Measurements from ENCODE around the gene RBFOX2. TPM values are rescaled to one million over a fixed set of nuclear protein-coding genes. Genes with fewer than 3 reads are reported as not detected.
A peak's percentile ranks its signal among the peaks of the same experiment; 100 is the strongest.
"Not testable (repeated sequence)": the region's sequence is repeated elsewhere in the genome, so short reads cannot be mapped to it uniquely, and the experiment has no call there.

RBFOX2 gene
- total and polyA plus RNA-seq, 8 donors = 12.9 to 33.7 (median 16.7) TPM

DNA sequence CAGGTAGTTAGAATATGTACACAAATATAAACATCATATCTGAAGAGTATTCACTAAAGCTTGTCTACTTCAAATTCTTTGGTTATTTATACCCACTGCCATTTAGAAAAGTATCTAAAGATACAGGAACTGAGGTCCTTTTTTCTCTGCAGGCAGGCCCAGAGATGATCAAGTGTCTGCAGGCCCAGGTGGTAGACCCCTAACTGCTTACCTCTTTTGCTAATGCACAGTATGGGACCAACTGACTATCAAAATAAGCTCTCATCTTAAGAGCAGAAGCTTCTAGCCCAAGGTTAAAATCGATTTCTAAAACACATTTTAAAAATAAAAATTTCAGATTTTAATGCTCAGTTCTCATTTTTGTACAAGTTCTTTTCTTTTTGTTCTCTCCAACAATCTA lies 229.5 kb downstream of the RBFOX2 start:
- no peak overlapping the region for H3K4me3 ChIP-seq
- no peaks in the 10 kb centered on the region for H3K9me3 ChIP-seq
- ATAC-seq (no peak), DNase-seq (no peak), FAIRE-seq (no peak)
- intact Hi-C loops (cut with DNase I) = no loop called here
- H3K27ac ChIP-seq = no peak overlapping the region
- no peaks in the 10 kb centered on the region for H3K4me1 ChIP-seq
- 73 to 76% methylated on average over 1 of the region's 1 CpG for WGBS, 2 donors
- no peaks in the 10 kb centered on the region for H3K36me3 ChIP-seq
- TF ChIP-seq, protein P1, sequence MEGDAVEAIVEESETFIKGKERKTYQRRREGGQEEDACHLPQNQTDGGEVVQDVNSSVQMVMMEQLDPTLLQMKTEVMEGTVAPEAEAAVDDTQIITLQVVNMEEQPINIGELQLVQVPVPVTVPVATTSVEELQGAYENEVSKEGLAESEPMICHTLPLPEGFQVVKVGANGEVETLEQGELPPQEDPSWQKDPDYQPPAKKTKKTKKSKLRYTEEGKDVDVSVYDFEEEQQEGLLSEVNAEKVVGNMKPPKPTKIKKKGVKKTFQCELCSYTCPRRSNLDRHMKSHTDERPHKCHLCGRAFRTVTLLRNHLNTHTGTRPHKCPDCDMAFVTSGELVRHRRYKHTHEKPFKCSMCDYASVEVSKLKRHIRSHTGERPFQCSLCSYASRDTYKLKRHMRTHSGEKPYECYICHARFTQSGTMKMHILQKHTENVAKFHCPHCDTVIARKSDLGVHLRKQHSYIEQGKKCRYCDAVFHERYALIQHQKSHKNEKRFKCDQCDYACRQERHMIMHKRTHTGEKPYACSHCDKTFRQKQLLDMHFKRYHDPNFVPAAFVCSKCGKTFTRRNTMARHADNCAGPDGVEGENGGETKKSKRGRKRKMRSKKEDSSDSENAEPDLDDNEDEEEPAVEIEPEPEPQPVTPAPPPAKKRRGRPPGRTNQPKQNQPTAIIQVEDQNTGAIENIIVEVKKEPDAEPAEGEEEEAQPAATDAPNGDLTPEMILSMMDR (IDR thresholded peaks at IDR 0.05) = no peak
- no peaks in the 10 kb centered on the region for H3K27me3 ChIP-seq

DNA sequence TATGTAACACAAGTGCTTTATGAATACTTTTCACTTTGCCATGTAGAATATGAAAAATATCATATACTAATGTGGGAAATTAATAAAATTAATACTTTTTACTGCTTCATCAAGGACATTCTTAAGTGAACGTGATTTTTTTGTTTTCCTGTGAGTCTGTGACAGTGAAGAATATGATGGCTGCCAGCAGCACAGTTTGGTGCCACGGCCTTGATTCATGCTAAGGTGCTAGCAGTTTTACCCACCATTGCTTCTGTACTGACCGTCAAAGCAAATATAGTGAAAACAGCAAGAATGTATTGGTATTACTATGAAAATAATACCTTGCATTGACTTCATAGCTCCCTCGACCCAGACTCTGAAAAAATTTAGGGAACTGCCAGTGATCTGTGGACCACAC lies 231.2 kb downstream of the RBFOX2 start:
- WGBS, 2 donors = 80 to 84% methylated on average over 4 of the region's 4 CpGs
- intact Hi-C loops (cut with DNase I) = no loop called here

DNA sequence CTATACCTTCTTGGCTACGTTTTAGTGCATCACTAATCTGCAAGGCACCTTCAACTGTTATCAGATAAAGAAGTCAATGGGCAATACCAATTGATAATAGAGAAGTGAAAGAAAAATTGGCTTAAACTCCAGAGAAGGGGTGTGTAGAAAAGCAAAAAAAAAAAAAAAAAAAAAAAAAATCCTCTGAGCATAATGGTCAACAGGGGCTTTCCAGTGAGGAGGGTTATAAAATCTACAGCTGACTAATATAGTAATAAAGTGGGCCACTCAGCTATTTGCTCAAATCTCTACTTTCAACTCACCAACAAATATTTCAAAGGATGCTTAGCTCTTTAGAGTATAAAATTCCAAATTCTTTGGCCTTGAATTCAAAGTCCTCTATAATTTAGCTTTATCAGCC lies 233.1 kb downstream of the RBFOX2 start:
- Histone ChIP-seq H3K9me3 (no peaks in the 10 kb centered on the region), H3K27me3 (no peaks in the 10 kb centered on the region), H3K36me3 (no peaks in the 10 kb centered on the region), H3K4me1 (no peaks in the 10 kb centered on the region), H3K4me3 (no peak overlapping the region), H3K27ac (no peak overlapping the region)
- TF ChIP-seq, protein P1 (IDR thresholded peaks at IDR 0.05) = no peak
- WGBS, 2 donors = 60 to 66% methylated on average over 1 of the region's 1 CpG
- intact Hi-C loops (cut with DNase I) = no loop called here
- ATAC-seq = no peak
- no peak for DNase-seq
- FAIRE-seq = no peak

More for the DNA sequence above, 231.2 kb downstream of the RBFOX2 start:
- no peak overlapping the region for H3K4me3 ChIP-seq
- ATAC-seq = no peak
- no peak for DNase-seq
- no peaks in the 10 kb centered on the region for H3K36me3 ChIP-seq
- no peak for FAIRE-seq
- no peak overlapping the region for H3K27ac ChIP-seq
- H3K27me3 ChIP-seq = no peaks in the 10 kb centered on the region
- H3K4me1 ChIP-seq = no peaks in the 10 kb centered on the region
- TF ChIP-seq, protein P1 (IDR thresholded peaks at IDR 0.05) = no peak
- no peaks in the 10 kb centered on the region for H3K9me3 ChIP-seq

DNA sequence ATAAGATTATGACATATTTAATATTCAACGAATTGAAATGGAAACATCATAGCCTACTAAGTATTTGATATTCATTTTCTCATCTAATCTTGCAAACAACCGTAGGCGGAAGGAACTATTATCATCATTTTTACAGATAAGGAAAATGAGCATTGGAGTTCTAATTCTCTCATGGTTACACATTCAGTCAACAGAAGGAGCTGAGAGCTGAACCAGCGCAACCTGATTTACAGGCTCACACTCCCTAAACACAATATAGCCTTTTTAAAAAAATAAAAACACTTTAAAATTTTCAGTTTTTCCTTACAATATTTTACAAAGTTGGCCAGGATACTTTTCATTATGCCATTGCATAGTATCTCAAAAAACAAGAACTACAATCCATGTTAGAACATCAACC lies 236.1 kb downstream of the RBFOX2 start:
- ATAC-seq (peak in 3 of 4 donors; percentile 58 to 65 (median 65)), DNase-seq (no peak)

DNA sequence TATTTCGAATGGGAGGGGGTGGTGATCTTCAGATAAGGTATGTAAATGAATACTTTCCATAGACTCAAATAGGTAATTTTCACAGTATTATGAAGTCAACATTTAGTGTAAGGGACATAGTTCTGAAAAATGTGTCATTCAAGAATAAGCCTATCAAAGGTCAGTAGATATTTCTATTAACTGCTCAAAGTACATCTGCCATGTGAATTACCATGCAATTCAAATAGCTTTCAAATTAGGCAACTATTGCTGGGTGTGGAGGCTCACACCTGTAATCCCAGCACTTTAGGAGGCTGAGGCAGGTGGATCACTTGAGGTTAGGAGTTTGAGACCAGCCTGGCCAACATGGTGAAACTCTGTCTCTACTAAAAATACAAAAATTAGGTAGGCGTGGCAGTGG lies 236.8 kb downstream of the RBFOX2 start:
- DNase-seq; H3K27me3 ChIP-seq; FAIRE-seq; intact Hi-C loops (cut with DNase I); H3K9me3 ChIP-seq; H3K4me3 ChIP-seq; H3K36me3 ChIP-seq; ATAC-seq; H3K27ac ChIP-seq; H3K4me1 ChIP-seq: not testable (repeated sequence)
- 83 to 90% methylated on average over 2 of the region's 2 CpGs for WGBS, 2 donors

More for the DNA sequence above, 236.1 kb downstream of the RBFOX2 start:
- no peak overlapping the region for H3K4me3 ChIP-seq
- no peak for FAIRE-seq
- H3K9me3 ChIP-seq = no peaks in the 10 kb centered on the region
- intact Hi-C loops (cut with DNase I) = no loop called here
- H3K27ac ChIP-seq = no peak overlapping the region
- WGBS, 2 donors = 43 to 50% methylated on average over 4 of the region's 4 CpGs
- no peaks in the 10 kb centered on the region for H3K27me3 ChIP-seq
- TF ChIP-seq, protein P1 (IDR thresholded peaks at IDR 0.05) = no peak
- H3K36me3 ChIP-seq = no peaks in the 10 kb centered on the region
- H3K4me1 ChIP-seq = no peaks in the 10 kb centered on the region

Measured in pancreas (tissue), 10 donors.